GM18520 (cell line): Measurements from ENCODE around the gene SPRN.
"Not testable (repeated sequence)": the region's sequence is repeated elsewhere in the genome, so short reads cannot be mapped to it uniquely, and the experiment has no call there.

Experiments used
- ATAC-seq: cut with Tn5 transposase; IDR thresholded peaks from one replicate; pipeline ENCODE4 v1.9.1; 2021; ENCODE audit not compliant: unreplicated experiment

SPRN gene

GRCh38 chr10:133440633-133441285 lies 16.3 kb upstream of the SPRN start:
- ATAC-seq, result no peak

- ATAC-seq, result no peak
Observed at GRCh38 chr10:133439517-133440461, 15.4 kb upstream of the SPRN start.

- no peak for ATAC-seq
Observed at GRCh38 chr10:133438711-133439273, 14.4 kb upstream of the SPRN start.

GRCh38 chr10:133432789-133433188 lies 8.4 kb upstream of the SPRN start:
- not testable (repeated sequence) for ATAC-seq

GRCh38 chr10:133431888-133432613 lies 7.6 kb upstream of the SPRN start:
- ATAC-seq, result not testable (repeated sequence)

GRCh38 chr10:133429571-133429970 lies 5.1 kb upstream of the SPRN start:
- not testable (repeated sequence) for ATAC-seq

GRCh38 chr10:133424102-133424501 lies 323 bp downstream of the SPRN start:
- ATAC-seq, result not testable (repeated sequence)

GRCh38 chr10:133422807-133423771 lies 1.3 kb downstream of the SPRN start:
- ATAC-seq, result no peak

- ATAC-seq, result no peak
Observed at GRCh38 chr10:133422223-133422806, 2.1 kb downstream of the SPRN start.

- ATAC-seq, result no peak
Observed at GRCh38 chr10:133421336-133422222, 2.8 kb downstream of the SPRN start.

GRCh38 chr10:133420579-133420978 lies 3.8 kb downstream of the SPRN start:
- no peak for ATAC-seq

- ATAC-seq, result no peak
Observed at GRCh38 chr10:133420028-133420427, 4.4 kb downstream of the SPRN start.

GRCh38 chr10:133419211-133419950 lies 5.0 kb downstream of the SPRN start:
- no peak for ATAC-seq

- no peak for ATAC-seq
Observed at GRCh38 chr10:133418289-133418993, 6.0 kb downstream of the SPRN start.

- ATAC-seq, result no peak
Observed at GRCh38 chr10:133415752-133416151, 8.7 kb downstream of the SPRN start.

- ATAC-seq, result not testable (repeated sequence)
Observed at GRCh38 chr10:133414401-133414800, 10.0 kb downstream of the SPRN start.

GRCh38 chr10:133412381-133412711 lies 12.1 kb downstream of the SPRN start:
- no peak for ATAC-seq
